Measurements from ENCODE around the gene SLC7A5.

DNA sequence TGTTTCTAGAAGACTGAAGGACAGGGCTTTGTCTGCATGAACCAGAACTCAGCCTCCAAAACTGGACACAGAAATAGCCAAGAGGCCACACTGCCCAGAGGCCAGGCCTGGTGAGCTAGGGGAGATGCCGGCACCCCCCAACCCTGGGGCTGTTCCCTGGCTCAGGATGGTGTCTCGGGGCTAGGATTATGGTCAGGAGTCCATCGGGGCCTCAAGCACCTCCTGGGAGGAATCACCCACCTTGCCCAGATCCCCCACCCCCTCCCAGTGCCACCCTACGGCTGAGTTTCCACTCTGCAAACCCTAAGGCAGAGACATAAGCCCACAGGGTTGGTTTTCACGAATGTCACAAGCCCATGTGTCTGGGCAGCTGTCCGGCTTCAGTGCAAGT, 37.2 kb downstream of the SLC7A5 start:
- TF ChIP-seq POLR2AphosphoS5 (IDR thresholded peaks at IDR 0.05; ENCODE audit: insufficient read depth in 1 of 2, low read depth in 1 of 2) (no peak), POLR2A (IDR thresholded peaks at IDR 0.05) (no peak)
- TF ChIP-seq, protein P1, sequence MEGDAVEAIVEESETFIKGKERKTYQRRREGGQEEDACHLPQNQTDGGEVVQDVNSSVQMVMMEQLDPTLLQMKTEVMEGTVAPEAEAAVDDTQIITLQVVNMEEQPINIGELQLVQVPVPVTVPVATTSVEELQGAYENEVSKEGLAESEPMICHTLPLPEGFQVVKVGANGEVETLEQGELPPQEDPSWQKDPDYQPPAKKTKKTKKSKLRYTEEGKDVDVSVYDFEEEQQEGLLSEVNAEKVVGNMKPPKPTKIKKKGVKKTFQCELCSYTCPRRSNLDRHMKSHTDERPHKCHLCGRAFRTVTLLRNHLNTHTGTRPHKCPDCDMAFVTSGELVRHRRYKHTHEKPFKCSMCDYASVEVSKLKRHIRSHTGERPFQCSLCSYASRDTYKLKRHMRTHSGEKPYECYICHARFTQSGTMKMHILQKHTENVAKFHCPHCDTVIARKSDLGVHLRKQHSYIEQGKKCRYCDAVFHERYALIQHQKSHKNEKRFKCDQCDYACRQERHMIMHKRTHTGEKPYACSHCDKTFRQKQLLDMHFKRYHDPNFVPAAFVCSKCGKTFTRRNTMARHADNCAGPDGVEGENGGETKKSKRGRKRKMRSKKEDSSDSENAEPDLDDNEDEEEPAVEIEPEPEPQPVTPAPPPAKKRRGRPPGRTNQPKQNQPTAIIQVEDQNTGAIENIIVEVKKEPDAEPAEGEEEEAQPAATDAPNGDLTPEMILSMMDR (IDR thresholded peaks at IDR 0.05) = no peak
